HG03565 (cell line): ENCODE data around the gene CPD.
"Not testable (repeated sequence)": the region's sequence is repeated elsewhere in the genome, so short reads cannot be mapped to it uniquely, and the experiment has no call there.

Experiments used
- ATAC-seq: cut with Tn5 transposase; IDR thresholded peaks from one replicate; pipeline ENCODE4 v1.9.1; 2021; ENCODE audit warnings: mild to moderate bottlenecking, moderate library complexity; ENCODE audit not compliant: unreplicated experiment

Gene CPD

DNA sequence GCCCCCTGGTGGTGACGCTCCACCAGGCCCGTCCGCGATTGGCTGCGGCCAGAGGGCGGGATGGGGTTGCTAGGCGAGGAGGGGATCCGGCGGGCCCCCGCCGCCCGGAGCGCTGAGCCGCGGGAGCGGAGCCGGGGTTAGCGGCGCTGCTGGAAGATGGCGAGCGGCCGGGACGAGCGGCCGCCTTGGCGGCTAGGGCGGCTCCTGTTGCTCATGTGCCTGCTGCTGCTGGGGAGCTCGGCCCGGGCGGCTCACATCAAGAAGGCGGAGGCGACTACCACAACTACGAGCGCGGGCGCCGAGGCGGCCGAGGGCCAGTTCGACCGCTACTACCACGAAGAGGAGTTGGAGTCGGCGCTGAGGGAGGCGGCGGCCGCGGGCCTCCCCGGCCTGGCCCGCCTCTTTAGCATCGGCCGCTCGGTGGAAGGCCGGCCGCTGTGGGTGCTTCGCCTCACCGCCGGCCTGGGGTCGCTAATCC, at the start of gene CPD:
TSS of gene CPD (plus strand) at position 103 of the 478 bp plus-strand sequence. CDS start at position 157, 54 bp downstream.
- peak; percentile 75 for ATAC-seq

DNA sequence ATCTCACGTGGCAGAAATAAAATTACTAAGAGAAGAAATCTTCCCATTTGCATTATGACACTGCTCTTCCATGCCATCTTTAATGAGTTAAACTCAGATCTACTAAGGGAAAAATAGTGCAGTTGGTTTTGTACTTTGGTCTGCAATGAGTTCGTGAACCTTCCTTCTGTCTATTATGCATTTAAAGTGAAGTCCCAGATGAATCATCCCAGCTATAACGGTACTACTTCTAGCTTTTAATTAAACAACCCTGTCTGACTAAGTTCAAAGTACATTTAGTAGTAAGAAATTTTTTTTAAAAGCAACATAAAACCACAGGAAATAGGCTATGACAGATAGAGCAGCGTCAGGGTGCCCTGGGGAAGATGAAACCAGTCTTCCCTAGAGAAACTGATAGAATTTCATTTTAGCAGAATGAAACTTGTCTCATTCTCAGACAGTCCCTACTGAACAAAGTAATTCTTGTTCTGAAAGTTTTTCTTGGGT, 46.6 kb upstream of the CPD start:
- ATAC-seq: no peak

DNA sequence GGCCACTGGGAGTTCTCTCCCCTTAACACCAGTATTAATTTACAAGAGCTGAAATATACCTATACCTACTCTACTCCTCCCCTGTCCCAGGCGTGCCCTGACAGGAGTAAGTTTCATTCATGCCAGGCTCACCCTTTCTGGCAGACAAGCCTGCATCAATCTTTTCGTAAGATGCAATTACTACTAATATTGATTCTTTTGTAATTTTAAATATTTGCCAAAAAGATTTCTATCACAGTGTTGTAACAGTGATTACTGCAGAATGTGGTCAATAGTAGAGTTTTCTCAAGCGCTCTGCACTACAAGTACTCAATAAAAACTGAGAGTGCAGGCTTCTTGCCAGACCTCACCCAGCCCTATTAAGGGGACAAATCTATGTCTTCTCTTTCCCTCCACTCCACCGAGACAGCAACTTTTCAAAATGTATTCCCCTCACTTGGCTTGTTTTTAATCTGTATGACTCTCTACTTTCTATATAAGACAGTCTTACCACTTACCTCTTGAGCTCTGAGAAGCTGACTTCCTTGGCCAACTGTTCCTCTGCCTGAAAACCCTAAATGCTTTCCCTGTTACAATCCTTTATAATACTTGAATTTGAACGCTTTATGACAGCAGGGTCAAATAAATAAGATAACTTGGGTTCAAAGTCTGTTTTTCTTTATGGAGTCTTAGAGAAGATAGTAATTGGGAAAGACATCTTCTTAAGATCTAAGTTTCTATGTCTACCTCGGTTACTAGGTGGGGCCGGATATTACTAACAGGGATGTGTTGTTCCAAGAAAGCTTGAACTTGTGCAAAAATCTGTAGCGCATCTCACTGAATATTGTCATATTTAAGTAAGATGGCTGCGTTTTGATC, 45.0 kb upstream of the CPD start, which contains the start of gene TMIGD1:
TSS of gene TMIGD1 (minus strand) at position 555 of the 858 bp plus-strand sequence. CDS start 1,924 bp downstream, outside the sequence.
- no peak for ATAC-seq

DNA sequence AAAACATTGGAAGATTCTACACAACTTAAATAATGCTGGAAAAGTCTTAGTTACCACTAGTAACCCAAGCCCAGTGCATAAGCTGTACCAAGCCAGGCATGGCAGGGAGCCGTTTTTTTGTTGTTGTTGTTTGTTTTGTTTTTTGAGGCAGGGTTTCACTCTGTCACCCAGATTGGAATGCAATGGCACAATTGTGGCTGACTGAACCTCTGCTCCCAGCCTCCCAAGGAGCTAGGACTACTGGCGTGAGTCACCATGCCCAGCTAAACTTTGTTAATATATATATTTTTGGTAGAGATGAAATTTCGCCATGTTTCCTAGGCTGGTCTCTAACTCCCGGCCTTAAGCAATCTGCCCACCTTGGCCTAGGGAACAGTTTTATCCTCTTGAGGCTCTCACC, 44.3 kb upstream of the CPD start:
- ATAC-seq: no peak

DNA sequence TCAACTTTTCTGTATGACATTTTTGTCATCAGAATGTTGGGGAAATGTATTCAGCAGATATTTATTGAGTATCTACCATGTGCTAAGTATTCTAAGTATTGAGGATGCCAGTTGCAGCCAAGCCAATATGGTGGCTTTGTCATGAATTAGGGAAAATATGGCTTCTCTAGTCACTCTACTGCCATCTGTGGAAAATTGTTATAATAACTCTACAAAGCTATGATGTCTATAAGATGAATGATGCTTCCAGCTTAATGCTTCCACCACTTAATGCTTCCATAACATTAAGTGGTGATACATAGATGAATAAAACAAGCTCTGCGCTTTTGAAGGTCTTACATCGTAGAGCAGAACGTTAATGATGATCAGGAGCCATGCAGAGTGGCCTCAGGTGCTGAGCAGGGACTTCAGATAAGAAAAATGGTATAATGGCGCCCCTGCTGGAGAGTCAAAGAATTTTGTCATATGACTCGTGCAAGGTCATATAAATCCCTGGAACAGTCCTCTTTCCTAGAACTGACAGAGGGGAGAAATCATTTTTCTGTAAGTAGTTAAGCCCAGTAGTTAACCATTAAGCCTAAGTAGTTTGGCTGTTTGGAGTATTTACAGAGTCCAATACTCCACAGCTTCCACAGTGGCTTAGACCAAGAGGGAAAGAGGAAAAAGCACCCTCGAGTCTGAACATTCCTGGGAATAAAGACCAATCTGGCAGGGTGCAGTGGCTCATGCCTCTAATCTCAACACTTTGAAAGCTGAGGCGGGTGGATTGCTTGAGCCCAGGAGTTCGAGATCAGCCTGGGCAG, 42.2 kb upstream of the CPD start:
- ATAC-seq: no peak

DNA sequence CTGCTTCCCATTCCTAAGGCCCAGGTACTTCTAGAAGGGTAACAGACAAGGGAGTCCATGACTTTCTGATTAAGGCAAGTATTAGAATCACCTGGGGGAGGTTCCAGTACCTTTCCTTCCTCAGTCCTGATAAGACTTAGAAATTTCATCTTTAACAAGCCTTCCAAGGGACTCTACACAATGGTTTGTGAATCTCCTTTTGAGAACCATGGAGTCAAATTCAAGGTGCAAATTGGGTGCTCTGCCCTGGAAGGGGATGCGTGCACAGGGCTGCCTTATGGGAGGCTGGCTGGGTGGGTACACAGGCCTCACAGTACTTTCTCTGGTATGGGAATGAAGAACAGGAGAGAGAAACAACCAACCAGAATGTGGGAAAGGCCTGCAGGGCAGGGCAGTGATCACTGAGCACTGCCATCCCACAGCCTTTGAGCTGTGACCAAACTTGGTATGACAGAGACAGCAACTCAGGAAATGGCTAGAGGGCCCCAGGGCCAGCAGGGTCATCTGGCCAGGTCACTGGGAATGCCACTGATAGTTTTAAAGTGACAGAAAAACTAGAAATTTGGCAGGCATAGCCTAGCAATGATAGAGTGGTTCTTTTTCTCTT, 41.2 kb upstream of the CPD start:
- no peak for ATAC-seq

DNA sequence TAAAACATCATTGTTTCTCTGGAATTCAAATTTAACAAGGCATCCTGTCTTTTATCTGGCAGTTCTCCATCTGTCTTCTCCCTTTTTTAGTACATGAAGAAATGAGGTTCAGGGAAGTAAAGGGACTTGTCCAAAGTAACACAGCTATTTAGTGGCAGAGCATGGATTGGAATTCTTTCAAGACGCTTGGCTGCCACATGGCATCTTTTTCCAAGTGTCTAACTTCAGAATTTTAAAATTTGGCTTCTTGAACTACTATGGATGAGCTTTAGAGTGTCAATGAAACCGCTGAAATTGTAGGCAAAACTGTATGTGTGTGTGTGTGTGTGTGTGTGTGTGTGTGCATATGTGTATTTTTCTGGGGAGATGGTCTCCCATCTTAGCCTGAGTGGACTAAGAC, 39.6 kb upstream of the CPD start:
- no peak for ATAC-seq

DNA sequence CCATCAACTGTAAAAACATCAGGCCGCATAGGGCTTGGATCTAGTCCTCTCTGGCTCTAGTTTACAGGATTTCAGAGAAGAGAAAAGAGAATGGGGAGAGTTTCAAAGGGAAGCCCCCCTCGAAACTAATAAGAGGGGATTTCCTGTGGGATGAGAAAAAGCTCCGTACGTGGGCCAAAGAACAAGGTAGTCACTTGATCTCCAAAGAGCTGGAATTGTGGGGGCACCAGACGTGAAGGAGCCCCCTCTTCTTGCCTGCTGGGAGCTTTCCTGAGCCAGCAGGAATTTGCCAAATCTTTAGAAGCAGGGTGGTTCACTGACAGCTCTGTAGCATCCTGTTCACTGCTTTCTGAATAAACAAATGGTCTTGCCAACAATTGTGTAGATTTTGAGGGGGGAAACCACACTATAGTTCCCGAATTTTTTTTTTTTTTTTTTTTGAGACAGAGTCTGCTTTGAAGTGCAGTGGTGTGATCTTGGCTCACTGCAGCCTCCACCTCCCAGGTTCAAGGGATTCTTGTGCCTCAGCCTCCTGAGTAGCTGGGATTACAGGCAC, 37.8 kb upstream of the CPD start:
- ATAC-seq: no peak

DNA sequence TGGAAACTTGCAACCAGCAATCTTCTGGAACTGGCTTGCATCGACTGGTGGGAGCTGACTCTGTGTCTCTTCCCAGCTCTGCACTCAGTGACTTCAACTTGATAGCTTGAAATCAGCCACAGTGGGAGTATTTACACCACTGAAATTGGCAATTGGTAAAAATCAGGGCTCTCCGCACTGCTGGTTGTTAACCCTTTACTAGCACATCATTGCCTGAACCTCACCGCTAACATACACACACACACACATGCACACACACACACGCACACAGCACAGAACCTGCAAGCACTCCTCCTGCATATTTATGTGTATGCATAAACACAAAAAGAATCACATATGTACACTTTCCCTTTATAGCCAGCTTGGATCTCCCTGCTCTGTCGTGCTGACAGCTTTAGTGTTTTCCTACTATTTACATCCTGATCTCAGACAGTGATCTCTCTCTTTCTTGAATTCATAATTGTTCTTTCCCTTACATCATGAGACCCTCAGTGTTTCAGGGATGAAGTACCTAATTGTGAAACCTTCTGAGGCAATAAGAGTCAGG, 37.0 kb upstream of the CPD start:
- ATAC-seq: no peak

DNA sequence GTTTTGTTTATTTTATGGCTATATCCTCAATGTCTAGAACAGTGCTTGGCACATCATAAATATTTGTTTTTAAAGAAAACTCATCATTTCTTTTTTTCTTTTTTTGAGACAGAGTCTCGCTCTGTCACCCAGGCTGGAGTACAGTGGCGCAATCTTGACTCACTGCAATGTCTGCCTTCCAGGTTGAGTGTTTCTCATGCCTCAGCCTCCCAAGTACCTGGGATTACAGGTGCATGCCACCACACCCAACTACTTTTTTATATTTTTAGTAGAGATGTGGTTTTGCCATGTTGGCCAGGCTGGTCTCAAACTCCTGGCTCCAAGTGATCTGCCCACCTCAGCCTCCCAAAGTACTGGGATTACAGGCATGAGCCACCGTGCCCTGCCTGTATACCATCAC, 35.5 kb upstream of the CPD start:
- not testable (repeated sequence) for ATAC-seq

DNA sequence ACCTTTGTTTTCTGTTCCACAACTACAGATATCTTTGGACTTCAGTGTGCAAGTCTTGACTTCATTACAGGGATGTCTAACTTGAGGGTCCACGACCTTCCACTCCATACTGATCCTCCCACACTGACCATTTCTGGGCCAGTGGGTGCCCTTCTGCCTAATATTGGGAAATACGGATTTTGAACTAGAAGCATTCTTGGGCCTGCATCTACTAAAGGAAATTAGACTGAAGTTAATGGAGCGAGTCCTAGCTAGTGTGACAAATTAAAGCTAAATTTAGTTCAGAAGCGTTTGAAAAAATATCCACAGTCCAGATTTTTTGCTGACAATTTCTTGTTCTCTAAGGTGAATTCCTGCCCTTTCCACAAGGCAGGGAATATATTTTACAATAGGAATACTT, 34.9 kb upstream of the CPD start:
- ATAC-seq: no peak

DNA sequence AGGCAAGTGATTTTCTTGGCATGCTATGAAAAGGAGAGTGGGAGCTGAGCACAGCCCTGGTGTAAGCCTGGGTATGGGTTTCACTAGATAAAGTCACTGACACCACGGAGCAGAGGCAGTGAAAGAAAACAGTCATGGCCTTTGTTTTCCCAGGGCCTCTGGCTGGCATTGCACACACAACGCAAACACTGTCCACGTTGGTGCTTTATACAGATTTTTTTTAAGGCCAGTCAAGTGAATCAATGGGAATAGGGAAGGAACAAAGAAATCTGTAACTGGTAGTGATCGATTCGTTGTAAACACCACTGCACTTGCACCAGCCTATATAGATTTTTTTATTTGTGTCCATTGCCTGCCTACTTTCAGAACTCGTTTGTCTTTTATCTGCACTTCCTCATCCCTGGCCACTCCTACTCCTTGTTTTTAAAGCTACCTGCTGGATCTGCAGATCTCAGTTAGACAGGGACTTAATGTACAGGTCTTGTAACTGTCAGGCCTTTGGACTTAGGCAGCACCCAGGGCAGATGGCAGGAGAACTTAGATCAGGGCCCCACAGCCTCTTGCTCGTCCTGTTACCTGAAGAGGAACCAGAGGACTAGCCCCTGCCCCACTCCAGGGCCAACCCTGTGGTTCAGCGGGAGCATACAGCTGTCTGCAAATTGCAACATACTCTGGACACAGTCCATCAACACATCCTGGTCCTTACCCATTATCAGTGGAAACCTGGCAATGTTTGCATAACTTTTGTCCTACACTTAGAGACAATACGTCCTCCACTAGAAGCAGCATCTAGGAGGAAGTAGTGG, 34.2 kb upstream of the CPD start:
- ATAC-seq: no peak

DNA sequence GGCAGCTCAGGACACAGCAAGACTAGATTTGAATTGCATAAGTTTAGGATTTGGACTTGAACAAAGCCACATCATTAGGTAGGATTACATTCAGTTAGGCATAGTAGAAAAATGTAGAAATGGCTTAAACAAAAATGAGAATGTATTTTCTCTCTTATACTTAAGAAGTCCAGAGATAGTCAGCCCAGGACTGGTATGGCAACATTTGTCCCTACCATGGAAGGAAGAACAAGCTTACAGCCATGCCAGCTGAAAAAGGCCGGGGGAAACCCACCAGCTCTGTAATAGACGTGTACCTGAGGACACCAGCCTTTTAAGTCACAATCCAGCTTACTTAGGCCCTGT, 33.7 kb upstream of the CPD start:
- ATAC-seq: no peak

DNA sequence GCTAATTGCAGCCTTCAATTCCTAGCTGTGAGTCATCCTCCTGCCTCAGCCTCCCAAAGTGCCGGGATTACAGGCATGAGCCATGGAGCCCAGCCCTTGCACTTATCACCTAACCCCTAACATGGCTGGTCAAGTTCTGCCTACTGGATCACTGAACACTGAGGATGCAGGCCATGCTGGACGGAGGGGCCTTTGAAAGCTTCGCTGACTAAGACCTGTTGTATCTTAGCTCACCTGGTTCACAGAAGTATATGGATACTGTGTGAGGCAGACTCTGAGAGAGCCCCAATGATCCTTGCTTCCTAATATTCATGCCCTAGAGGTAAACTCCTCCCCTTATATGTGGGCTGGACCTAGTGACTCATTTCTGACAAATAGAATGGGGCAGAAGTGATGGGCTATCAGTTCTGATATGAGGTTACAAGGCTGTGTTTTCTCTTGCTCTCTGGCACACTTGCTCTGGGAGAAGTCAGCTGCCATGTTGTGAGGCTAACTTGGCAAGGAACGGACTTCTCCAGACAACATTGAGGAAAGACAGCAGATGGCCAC, 33.1 kb upstream of the CPD start:
- ATAC-seq: no peak

DNA sequence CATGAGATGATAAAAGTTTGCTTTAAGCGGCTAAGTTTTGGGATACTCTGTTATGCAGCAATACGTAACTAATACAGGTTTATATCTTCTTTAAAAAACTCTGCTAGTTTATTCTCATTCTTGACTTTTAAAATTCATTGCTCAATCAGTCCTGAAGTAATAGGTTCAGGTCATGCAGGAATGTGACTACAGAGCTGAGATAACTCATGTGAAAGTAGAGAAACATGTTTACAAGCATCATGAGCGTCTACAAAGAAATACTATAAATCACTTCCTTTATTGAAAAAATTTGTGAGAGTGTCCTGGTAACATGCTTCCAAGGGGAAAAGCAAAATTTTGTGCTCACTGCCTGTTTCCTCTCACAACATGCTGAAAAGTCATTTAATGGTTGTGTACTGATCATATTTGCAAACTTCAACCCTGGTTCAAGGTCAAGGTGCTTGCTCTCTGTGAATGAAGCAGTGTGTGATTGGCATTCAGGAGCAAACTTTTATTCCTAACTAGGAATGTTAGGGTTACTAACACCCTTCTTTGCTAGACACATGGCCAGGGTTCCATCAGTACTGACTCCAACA, 32.4 kb upstream of the CPD start:
- ATAC-seq: no peak

DNA sequence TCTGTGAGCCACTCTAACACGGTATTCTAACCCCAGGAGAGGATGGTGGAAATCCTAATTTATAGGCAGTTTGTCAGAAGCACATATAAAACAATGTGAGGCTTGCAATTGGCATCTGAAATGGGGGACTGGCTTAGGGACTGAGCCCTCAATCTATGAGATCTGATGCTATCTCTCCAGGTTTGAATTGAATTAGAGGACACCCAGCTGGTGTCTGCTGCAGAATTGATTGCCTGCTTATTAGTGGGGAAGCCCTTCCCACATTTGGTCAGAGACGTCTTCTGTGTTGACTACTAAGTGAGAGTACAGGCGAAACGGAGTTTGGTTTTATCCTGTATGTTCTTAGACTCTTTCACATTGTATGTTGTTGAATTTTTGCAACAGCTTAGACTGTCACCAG, 31.2 kb upstream of the CPD start:
- no peak for ATAC-seq

DNA sequence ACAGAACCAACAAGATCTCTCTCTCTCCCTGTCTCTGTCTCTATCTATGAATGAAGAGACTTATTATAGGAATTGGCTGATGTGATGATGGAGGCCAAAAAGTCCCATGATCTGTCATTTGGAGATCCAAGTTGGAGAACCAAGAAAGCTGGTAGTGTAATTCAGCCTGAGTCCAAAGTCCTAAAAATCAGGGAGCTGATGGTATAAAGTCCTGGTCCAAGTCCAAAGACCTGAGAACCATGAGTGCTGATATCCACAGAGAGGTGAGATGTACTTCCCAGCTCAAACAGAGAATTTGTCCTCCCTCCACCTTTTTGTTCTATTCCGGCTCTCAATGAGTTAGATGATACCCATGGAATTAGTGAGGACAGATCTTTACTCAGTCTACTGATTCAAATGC, 29.5 kb upstream of the CPD start:
- no peak for ATAC-seq

DNA sequence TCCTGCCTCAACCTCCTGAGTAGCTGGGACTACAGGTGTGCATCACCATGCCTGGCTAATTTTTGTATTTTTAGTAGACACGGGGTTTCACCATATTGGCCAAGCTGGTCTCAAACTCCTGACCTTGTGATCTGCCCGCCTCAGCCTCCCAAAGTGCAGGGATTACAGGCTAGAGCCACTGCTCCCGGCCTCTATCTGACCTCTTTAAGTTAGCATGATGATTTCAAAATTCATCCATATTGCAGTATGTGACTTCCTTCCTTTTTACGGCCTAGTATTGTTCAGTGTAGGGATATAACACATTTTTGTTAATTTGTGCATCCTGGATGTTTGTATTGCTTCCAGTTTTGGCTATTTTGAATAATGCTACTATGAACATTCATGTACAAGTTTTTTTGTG, 27.5 kb upstream of the CPD start:
- not testable (repeated sequence) for ATAC-seq

DNA sequence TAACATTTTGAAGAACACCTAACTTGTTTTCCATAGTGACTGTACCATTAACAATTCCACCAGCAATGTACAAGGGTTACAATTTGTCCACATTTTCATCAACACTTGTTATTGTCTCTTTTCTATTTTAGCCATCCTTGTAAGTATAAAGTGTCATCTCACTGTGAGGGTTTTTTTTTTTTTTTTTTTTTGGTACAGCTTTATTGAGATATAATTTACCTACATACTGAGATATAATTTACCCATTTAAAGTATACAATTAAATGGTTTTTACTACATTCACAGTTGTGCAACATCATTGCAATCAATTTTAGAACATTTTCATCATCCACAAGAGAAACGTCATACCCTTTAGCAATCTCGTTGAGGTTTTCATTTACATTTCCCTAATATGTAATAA, 27.0 kb upstream of the CPD start:
- no peak for ATAC-seq
